ENCODE measurements around the gene FAM162A.

- TF ChIP-seq CTCF (IDR thresholded peaks at IDR 0.05) = no peak
- TF ChIP-seq EP300 (IDR thresholded peaks at IDR 0.05) = no peak
- no peak for TF ChIP-seq POLR2A (IDR thresholded peaks at IDR 0.05; ENCODE audit: low read depth)
These were observed 44.0 kb downstream of the FAM162A start for GRCh38 chr3:122427857-122428471.
